Measurements from ENCODE around the gene GULP1.
"Not testable (repeated sequence)": the region's sequence is repeated elsewhere in the genome, so short reads cannot be mapped to it uniquely, and the experiment has no call there.

Gene GULP1

DNA sequence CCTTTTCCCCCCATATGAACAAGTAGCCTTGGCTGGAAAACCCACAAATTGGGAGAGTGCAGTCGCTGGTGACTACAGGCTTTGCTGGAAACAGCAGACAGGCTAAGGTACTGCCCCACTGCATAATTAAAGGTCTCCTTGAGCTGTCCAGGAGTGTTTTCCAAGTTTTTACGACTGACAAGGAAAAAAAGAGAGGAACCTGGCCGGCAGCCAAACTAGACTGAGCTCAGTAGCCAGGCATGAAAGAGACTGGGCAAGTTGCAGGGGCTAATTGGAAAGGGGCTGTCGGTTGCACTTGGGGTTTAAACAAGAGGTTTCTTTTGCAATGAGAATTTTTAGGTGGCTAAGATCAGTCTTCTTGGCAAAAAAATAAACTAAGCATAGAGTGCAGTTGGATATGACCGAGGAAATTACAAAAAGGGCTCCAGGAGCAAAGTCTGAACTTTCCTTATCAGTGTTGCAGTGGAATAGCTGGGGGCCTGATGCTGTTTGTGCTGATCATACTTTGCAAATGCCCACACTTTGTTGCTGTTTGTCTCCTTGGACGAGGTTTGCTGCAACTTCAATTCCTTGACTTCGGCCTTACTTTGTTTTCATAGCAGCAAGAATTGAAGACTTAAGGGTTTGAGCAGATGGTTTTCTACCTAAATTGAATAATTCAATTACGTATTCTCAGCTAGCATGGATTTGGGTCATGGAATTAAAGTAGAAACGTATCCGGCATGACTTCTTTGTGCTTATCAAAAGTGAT, 2.1 kb downstream of the GULP1 start:
- DNase-seq: no peak

DNA sequence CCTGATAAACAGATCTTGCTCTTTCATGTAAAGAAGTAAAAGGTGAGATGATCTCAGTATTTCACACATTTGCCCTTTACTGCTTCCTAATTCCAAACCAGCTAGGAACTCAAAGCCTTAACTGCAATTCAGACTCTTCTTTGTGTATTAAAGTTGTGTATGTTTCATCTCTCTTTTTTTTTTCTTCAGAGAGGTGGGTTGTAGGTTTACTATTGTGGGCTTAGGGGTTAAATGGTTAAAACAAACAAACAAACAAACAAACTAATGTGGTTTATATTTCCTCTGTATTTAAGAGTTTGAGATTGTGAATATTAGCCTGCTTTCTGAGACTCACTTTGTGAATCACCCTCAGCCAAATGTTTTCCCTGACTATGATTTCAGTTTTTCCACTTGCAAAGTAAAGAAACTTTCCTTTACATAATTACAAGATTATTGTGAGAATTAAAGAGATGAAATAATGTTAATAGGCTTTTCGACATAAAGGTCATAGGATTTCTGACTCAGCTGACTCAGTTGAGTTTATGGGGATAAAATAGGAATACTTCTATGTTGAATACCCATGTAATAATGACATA, 2.8 kb downstream of the GULP1 start:
- no peak for DNase-seq

DNA sequence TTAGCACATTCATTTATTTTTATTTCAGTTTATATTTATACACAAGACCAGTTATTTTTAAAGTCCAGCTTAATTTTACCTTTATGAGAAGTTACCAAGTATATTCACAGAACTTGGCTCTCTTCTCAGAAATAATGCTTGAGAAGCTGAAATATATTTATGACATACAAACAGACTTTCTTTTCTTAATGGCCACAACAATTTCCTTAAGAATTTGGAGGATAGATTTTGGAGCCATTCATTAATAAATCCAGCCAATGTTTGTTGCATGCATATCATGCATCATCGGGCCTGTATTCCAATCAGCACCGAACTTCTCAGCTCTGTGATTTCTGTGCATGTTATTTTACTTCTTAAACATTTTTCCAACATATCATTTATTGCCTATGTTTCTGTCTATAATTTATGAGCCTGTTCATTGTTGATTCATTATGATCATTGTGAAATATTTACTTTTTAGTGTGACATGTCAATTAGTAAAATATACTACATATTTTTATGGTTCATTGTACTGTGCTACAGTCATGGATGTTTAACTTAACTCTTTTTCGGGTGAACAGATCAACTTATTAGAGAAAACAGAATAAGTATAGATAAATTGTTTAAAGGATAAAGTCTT, 3.5 kb downstream of the GULP1 start:
- no peak for DNase-seq

DNA sequence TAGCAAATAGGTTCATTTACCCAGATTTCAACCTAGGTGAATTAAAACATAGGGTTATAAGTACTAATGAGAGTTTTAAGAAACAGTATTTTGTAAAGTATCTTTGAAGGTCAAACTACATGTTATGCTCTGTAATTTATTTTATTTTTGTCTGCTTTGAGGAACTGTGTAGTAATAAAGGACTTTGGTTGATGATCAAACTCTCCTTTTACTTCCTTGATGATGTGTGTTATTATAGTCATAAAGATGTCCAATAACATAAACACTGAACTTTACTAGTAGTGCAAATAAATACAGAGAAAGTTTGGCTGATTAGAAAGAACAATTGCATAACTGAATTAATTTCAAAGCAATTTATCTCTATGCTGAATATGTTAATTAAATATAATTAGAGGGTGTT, 6.3 kb downstream of the GULP1 start:
- DNase-seq: no peak

DNA sequence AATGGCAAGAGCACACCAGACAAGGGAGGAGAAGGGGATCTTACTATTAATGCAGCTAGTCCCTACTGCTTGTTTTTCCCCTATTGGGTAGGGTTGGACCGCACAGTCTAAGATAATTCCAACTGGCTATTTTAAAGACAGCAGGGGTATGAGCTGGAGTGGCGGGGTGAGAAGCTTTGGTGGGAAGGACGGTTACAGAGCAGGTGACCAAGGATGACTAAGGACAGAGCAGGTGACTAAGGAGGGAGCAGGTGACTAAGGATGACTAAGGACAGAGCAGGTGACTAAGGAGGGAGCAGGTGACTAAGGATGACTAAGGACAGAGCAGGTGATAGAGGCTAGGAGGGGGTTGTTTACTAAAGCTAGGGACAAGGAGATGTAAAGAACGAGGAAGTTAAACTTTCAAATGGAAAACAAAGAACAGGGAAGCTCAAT, 7.3 kb downstream of the GULP1 start:
- not testable (repeated sequence) for DNase-seq

DNA sequence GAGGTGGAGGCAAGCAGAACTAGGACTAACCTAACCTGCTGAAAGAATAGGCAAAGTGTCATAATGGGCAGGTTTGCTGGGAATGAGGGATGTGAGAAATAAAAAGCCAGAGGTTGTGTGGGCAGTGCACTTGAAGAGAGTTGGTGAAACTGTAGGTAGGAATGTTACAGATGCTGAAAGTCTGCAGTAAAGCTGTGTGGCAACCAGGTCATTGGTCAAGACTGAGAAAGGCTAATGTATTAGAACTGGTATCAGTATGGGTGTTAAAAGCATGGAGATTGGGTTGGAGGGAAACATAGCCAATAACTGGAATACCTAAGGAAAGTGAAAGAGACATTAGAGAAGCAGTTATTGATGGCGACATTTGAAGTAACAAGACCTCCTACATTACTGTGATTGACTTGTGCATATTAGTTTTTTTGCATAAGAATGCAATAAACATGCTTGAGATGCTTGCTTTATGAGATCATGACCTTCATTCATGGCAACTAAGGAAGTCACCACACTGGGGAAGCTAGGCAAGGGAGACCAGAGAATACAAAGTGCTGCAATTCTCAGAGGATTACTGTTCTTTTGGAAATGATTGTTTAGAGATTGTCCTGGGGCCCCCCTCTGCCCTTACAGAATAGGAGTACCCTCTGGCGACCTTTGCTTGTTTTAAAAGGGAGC, 11.8 kb downstream of the GULP1 start:
- DNase-seq: no peak

DNA sequence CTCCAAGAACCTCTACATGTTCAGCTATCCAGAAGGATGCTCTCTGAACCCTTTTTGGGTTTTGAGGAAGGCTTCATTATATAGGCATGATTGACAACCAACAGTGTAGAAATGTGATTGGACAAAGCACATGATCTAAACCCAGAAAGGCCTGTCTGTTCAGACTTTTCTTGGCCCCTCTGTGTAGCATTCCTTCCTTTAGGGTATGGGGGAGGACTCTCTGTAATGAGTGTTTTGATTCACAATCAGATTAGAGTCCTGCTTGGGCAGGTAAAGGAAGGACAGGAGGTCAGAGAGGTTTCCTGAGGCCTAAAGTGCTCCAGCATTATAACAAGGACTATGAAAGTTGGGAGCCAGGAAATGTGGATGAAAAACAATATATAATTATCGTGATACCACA, 13.6 kb downstream of the GULP1 start:
- DNase-seq: no peak

DNA sequence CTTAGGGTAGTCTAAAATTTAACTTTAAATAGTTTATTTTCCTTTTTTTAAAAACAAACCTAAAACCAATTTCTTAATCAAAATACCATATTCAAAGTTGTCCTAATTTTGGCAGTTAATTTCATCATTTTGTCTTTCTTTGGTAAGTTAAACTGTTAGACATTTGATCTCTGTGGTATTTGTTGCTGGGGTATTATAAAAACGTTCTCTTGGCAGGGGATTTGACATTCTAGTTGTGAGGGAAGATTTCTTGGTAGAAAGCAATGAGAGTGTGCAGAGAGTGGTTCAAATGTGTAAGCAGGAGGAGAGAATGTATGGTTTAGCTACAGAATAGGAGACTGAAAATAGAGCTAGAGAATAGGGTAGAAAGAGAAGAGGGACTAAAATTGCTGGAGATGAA, 14.6 kb downstream of the GULP1 start:
- no peak for DNase-seq

DNA sequence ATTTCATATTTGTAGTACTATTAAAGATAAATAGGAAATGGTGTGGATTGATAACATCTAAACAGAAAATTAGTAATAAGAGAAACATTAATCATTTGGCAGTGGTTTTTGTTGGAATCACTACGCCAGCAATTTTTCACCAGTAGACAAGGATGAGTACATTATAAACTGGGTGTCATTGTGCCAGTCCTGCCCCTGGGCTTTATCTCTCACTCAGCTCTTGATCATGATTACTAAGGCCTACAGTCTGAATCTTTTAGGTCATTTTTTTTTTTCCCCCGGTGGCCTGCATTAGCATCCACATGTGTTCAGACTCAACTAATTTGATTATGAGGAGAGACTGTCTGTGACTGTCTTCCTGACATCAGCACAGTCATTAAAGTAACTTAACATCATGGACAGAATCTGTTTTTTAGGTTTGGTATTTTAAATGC, 16.2 kb downstream of the GULP1 start:
- DNase-seq: no peak

DNA sequence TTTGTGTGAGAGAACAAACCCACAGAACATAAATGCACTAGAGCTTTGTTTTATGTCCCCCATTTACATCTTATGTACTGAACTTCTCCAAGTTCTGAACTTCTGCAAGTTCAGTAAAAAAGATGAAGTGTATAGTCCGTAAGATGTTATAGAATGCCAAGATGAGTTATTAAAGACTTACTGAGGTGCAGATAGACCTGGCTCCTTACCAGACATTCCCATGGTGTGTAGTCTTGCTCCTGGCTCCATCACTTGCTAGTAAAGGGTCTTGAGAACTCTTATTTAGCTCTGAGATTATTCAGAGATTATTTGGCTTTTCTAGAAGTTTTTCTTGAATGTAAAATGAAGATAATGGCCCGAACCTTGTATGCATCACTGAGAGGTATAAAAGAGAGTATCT, 16.8 kb downstream of the GULP1 start:
- no peak for DNase-seq

DNA sequence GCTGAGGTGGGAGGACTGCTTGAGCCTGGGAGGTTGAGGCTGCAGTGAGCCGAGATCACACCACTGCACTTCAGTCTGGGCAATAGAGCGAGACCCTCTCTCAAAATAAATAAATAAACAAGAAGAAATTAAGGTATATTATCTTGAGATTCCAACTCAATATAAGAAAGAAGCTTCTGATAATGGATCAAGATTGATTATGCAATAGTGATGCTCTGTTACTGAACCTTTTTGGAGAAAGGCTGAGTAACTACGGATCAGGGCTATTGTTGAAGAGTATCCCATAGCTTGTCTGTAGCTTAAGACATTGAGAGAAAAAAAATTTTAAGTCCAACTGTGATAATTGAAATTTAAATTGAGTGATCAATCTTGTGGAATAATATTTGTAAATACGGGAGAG, 17.7 kb downstream of the GULP1 start:
- DNase-seq: no peak

DNA sequence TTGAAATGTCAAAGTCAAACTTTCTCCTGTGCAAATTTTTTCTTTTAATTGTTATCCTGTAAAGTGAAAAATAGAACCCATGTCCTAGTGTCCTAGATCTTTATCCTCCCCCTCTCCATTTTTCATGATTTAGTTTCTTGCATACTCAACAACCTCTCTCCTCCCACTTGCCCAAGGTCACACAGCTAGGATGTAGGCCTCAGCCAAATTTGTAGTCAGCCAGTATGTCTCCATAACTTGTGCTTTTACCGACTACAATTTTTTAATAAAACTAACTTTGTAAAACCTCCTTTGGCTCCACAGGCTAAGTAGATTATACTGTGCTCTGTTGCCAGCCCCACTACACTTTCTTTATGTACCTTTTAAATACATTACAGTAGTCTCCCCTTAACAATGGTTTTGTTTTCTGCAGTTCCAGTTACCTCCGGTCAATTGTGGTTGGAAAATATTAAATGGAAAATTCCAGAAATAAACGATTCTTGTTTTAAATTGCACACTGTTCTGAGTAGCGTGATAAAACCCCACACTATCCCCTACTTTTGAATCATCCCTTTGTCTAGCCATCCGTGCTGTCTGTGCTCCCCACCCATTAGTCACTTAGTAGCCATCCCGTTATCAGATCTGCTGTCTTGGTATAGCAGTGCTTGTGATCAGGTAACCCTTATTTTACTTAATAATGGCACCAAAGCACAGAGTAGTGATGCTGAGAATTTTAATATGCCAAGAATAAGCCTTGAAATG, 22.8 kb downstream of the GULP1 start:
- DNase-seq: no peak

DNA sequence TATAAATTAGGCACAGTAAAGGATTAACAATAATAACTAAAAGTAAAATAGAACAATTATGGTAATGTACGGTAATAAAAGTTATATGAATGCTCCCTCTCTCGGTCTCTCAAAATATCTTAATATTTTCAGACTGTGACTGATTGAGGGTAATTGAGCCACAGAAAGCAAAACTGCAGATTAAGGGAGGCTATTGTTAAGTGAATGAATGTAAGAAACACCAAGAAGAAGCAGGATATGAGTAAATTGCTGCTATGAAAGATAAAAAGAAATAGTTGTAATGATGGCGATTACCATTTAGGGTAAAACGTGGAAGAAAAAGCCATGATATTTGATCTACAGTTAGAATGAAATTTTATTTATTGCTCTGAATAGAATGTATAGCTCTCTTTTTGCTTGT, 24.1 kb downstream of the GULP1 start:
- no peak for DNase-seq

DNA sequence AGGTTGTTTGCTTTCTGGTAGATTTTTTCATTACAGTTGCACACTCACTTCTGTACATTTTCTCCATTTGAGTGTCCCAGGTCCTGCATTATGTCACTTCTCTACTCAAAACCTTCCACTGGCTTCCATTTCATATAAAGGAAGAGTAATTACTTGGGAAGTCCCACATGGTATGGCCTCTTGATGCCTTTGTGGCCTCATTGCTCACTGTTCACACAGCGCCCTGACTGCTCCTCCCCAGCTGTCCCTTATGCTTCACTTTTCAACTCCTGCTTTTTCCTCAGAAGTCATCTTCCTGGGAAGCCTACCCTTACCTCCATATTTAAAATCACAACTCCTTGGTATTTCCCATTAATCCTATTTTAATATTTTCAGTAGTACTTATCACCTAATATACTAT, 24.7 kb downstream of the GULP1 start:
- no peak for DNase-seq

DNA sequence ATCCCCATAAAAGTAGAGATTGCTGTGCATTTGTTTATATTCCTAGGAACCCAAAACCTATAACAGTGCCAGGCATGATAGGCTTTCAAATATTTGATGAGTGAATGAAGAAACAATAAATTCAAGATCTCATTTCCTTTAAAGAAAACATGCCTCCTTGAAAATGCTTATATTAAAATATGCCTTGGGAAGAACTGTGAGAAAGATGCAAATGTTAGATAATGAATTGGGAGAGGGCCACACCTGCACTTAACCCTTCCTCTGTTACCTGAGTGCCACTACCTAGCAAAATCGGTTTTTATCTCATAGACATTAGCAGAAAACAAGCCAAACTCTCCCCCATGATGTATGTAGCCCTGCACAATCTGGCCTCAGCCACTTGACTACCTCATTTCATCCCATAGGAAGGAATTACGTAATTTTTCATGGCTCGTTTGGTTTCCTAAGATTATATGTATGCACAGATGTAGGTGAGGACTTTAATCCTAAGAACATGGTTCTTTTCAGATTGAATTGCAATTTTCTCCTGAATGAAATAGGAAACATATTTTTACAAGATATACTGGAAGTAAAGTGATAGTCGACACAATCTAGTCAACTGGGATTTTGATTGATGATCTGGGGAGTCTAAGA, 25.2 kb downstream of the GULP1 start:
- DNase-seq: no peak

DNA sequence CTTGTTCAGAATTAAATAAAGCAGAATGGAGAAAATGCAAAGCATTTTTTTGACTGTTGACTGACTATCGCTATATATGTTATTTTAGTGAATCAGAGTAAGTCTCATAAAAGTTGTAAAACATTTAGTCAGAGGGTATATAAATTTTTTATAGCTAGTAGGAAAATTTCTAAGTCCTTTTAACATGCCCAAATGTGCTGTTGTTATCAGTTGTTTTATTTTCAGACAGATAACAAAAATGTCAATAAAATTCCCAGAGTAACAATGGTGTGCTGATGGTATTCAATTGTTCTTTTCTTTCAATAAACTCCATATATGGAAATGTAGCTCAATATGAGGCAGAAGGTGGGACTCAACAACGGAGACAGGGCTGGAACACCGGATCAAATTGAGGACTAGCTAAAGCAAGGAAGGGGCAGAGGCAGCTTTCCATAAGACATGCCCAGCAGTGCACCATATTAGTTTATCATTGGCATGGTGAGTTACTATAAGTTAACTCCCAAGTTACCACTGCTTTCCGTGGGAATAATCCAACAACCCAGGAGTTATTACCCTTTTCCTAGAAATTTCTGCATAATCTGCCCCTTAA, 26.6 kb downstream of the GULP1 start:
- no peak for DNase-seq

DNA sequence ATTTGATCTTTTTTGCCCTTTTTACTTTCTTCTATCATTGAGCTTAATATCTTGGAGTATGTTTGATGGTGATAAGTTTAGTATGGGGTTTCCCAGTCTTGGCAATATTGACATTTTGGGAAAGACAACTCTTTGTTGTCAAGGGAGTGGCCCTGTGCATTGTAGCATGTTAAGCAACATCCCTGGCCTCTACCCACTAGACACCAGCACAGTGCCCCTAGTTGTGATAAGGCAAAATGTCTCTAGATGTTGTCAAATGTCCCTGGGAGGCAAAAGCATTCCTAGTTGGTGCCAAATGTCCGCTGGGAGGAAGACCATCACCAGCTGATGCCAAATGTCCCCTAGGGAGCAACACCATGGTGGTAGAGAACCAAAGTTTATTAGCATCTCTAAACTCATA, 28.2 kb downstream of the GULP1 start:
- no peak for DNase-seq

DNA sequence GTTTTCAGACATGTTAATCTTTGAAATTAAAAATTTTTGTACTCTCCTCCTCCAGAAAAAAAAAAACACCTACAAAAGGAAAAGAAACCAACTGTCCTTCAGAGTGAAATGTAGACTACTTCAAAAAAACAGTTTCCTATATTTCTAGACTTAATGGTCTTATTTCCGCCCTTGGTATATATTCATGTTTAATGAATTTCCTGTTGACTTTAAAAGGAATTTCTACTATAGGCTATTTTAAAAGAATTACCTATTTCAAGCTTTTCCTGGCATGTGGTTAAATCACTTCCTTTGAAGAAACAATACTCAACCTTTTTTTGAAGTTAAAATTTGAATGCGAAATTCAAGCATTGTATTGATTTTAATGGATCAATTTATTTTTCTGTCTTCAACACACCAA, 29.2 kb downstream of the GULP1 start:
- no peak for DNase-seq

DNA sequence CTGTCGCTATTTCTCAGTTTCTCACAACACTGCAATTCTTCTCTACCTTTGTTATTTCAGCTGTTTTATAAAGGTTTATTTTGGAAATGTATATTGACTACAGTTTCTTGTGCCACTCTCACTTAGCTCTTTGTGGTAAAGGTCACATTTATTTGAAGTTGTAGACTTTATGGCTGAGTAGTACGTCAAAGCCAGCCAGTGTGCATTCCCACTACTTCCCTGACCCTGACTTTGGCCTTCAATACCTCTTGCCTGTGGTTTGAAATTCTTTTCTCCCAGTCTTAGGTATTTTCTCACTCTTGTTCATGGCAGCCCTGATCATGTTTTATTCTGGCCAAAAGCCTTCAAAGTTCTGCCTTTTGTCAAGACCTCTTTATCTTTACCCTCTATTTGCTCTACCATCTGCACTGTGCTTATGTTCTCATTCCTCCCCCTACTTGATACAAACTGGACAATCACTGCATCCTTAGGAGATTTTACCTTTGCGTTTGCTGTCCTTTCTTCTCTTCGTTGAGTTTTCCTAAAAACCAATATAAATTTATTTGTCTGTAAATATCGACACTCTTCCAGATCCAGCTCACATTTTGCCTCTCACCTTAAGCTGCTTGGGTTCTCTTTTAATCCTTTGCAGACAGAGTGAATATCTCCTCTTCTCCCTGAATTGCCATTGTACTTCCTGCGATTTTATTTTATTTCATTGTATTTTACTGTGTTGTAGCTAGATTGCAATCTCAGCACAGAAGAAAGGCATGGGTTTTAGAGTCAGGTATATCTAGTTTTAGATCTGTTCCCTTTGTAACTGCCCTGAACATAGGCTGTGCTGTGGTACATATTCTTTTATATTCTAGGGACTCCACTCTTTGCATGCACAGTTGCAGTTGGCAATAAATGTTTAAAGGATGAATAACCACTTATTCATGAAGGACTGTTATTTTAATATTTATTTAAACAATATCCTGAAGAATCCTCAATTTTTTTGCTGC, 31.2 kb downstream of the GULP1 start:
- no peak for DNase-seq

DNA sequence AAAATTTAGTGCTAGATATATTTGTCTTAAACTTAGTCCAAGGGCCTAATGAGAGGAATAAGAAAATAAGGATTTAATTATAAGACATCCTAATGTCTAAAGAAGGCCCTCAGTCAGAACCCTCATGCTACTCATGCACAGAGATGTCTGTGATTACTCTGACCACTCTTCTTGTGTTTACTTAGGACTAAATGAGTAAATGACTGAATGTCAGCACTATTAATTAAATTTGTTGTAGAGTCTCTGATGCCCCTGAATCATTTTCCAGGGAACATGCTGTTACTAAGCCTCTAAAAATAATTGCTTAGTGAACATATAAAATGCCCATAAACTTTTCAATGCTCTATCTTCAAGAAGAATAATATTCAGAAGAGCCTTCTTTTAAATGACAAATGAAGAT, 32.4 kb downstream of the GULP1 start:
- DNase-seq: no peak

DNA sequence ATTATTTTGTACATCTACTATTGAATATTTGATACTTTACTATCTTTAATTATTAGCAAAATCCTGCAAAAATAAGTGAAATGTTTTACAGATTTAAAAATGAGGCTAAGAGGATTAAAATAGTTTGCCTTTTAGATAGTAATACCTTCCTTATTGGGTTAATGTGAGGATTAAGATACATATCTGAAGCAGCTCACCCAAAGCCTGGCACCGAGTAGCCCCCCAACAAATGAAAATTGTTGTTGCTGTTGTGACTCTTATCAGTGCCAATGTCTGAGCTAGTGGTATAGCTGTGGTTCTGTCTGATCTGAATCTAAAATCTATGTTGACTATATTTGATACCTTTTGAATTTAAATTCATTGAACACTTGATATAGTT, 34.6 kb downstream of the GULP1 start:
- DNase-seq: no peak
